Astrocyte (in vitro differentiated cells and primary cell): ENCODE measurements around the gene LZTR1. TPM values are rescaled to one million over a fixed set of nuclear protein-coding genes. Genes with fewer than 3 reads are reported as not detected.
"Not testable (repeated sequence)": the region's sequence is repeated elsewhere in the genome, so short reads cannot be mapped to it uniquely, and the experiment has no call there.

ENCODE experiments used
- DNase-seq: peaks from one replicate; pipeline ENCODE4 v3.0.0-alpha.2; 2010; ENCODE audit warnings: low read depth
- FAIRE-seq: peaks from 2 replicates; lab custom pipeline; 2011; peaks lifted over from hg19 to GRCh38; lab: Jason Lieb, UNC
- H2AFZ ChIP-seq: 2 replicates; pipeline ENCODE4 v1.6.0; 2012; ENCODE audit warnings: low read depth, low read length, inconsistent platforms
- H3K27ac ChIP-seq: 2 replicates; pipeline ENCODE4 v1.5.1; 2011; ENCODE audit warnings: low read depth, low read length, inconsistent platforms
- H3K27me3 ChIP-seq: 2 replicates; pipeline ENCODE4 v1.6.0; 2011; ENCODE audit warnings: low read length, inconsistent platforms; ENCODE audit not compliant: insufficient read depth
- H3K36me3 ChIP-seq: 2 replicates; pipeline ENCODE4 v1.5.1; 2011; ENCODE audit warnings: low read length, inconsistent platforms; ENCODE audit not compliant: insufficient read depth
- H3K4me1 ChIP-seq: 2 replicates; pipeline ENCODE4 v1.5.1; 2011; ENCODE audit warnings: low read length, inconsistent platforms; ENCODE audit not compliant: insufficient read depth
- H3K4me2 ChIP-seq: 2 replicates; pipeline ENCODE4 v1.6.0; 2012; ENCODE audit warnings: low read length, inconsistent platforms
- H3K4me3 ChIP-seq: 2 replicates; pipeline ENCODE4 v1.5.1; 2011; ENCODE audit warnings: low read depth, mild to moderate bottlenecking, low read length, inconsistent platforms; ENCODE audit not compliant: insufficient read depth
- H3K79me2 ChIP-seq: 2 replicates; pipeline ENCODE4 v1.6.0; 2012; ENCODE audit warnings: mild to moderate bottlenecking, low read length, inconsistent platforms; ENCODE audit not compliant: insufficient read depth
- H3K9ac ChIP-seq: 2 replicates; pipeline ENCODE4 v1.6.0; 2012; ENCODE audit warnings: mild to moderate bottlenecking, low read length, inconsistent platforms
- H3K9me3 ChIP-seq: 2 replicates; pipeline ENCODE4 v1.5.1; 2012; ENCODE audit warnings: low read depth, mild to moderate bottlenecking, low read length, inconsistent platforms; ENCODE audit not compliant: insufficient read depth
- H4K20me1 ChIP-seq: 2 replicates; pipeline ENCODE4 v1.6.0; 2012; ENCODE audit warnings: low read length, inconsistent platforms; ENCODE audit not compliant: insufficient read depth
- H3K27ac Mint-ChIP-seq: one replicate; pipeline ENCODE4 v1.8.0; 2021; ENCODE audit warnings: mild to moderate bottlenecking, mixed read lengths; ENCODE audit not compliant: unreplicated experiment
- H3K27me3 Mint-ChIP-seq: one replicate; pipeline ENCODE4 v1.8.0; 2021; ENCODE audit warnings: low read depth, mixed read lengths; ENCODE audit not compliant: unreplicated experiment
- H3K36me3 Mint-ChIP-seq: one replicate; pipeline ENCODE4 v1.8.0; 2021; ENCODE audit warnings: low read depth, mixed read lengths; ENCODE audit not compliant: unreplicated experiment
- H3K4me1 Mint-ChIP-seq: one replicate; pipeline ENCODE4 v1.8.0; 2021; ENCODE audit warnings: low read depth, mixed read lengths; ENCODE audit not compliant: unreplicated experiment
- H3K4me3 Mint-ChIP-seq: one replicate; pipeline ENCODE4 v1.8.0; 2021; ENCODE audit warnings: mild to moderate bottlenecking, moderate library complexity, mixed read lengths; ENCODE audit not compliant: unreplicated experiment
- H3K9me3 Mint-ChIP-seq: one replicate; pipeline ENCODE4 v1.8.0; 2021; ENCODE audit warnings: mild to moderate bottlenecking, mixed read lengths; ENCODE audit not compliant: unreplicated experiment
- CTCF ChIP-seq: IDR thresholded peaks from 2 replicates; pipeline ENCODE4 v1.5.1; 2011; ENCODE audit warnings: low read depth, mild to moderate bottlenecking, inconsistent platforms, low read length, moderate library complexity; ENCODE audit not compliant: insufficient read depth
- EZH2 ChIP-seq: IDR thresholded peaks from 2 replicates; pipeline ENCODE4 v1.6.1; 2012; ENCODE audit warnings: mild to moderate bottlenecking, low read length, inconsistent platforms; ENCODE audit not compliant: insufficient read depth
- total RNA-seq: library from RNA; stranded (reverse); gene quantifications from 2 replicates; pipeline ENCODE4 v1.2.1, GENCODE V29; 2021

Gene LZTR1
- total RNA-seq, 1 donor from 2014 or later, result 62.0 TPM

DNA sequence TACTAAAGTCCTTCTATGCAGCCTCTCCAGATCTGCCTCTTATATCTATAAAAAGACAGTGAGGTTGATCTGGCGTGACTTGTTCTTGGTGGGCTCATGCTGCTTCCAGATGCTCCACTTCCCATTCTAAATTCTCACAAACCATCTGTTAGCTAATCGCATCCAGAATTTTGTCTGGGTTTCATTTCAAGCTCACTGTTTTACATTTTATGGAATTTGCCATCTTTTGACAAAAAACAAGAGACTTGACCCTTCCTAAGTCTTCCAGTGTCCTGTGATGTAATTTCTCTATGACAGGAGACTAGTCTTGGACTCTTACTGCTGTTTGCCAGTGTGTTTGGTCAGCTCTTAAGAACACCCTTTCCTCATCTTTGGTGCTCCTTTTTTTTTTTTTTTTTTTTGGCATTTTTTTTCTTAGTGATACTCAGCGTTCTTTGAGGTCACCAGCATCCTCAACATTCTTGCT lies 41.9 kb upstream of the LZTR1 start:
- Histone ChIP-seq H3K4me2 (no peak overlapping the region), H3K4me3 (no peak overlapping the region), H3K9ac (no peak overlapping the region), H3K4me1 (peaks cover 3% of the 10 kb centered on the region), H3K79me2 (peaks cover 96% of the 10 kb centered on the region), H4K20me1 (peaks cover 91% of the 10 kb centered on the region), H3K27me3 (no peaks in the 10 kb centered on the region), H3K27ac (no peak overlapping the region), H3K9me3 (no peaks in the 10 kb centered on the region), H2AFZ (no peak overlapping the region), H3K36me3 (peaks cover 4% of the 10 kb centered on the region)
- Mint-ChIP-seq H3K27ac (no peak overlapping the region), H3K36me3 (peaks cover 7% of the 10 kb centered on the region), H3K4me3 (no peak overlapping the region), H3K27me3 (no peaks in the 10 kb centered on the region), H3K9me3 (no peaks in the 10 kb centered on the region), H3K4me1 (peaks cover 24% of the 10 kb centered on the region)
- no peak for TF ChIP-seq CTCF
- TF ChIP-seq EZH2, result no peak
- FAIRE-seq, result no peak
- no peak for DNase-seq

GRCh38 chr22:20940904-20941385 lies 41.2 kb upstream of the LZTR1 start:
- Mint-ChIP-seq H3K9me3 (no peaks in the 10 kb centered on the region), H3K27ac (no peak overlapping the region), H3K36me3 (peaks cover 7% of the 10 kb centered on the region), H3K27me3 (no peaks in the 10 kb centered on the region), H3K4me3 (no peak overlapping the region), H3K4me1 (peaks cover 27% of the 10 kb centered on the region)
- no peak for FAIRE-seq
- TF ChIP-seq CTCF (no peak), EZH2 (no peak)
- peaks cover 10% of the 10 kb centered on the region for H3K4me1 ChIP-seq
- DNase-seq, result no peak
- peaks cover 92% of the 10 kb centered on the region for H4K20me1 ChIP-seq
- no peaks in the 10 kb centered on the region for H3K9me3 ChIP-seq
- H3K9ac ChIP-seq, result no peak overlapping the region
- H2AFZ ChIP-seq, result no peak overlapping the region
- no peak overlapping the region for H3K4me3 ChIP-seq
- peaks cover 96% of the 10 kb centered on the region for H3K79me2 ChIP-seq
- H3K27ac ChIP-seq, result no peak overlapping the region
- no peak overlapping the region for H3K4me2 ChIP-seq
- no peaks in the 10 kb centered on the region for H3K27me3 ChIP-seq
- peaks cover 3% of the 10 kb centered on the region for H3K36me3 ChIP-seq

DNA sequence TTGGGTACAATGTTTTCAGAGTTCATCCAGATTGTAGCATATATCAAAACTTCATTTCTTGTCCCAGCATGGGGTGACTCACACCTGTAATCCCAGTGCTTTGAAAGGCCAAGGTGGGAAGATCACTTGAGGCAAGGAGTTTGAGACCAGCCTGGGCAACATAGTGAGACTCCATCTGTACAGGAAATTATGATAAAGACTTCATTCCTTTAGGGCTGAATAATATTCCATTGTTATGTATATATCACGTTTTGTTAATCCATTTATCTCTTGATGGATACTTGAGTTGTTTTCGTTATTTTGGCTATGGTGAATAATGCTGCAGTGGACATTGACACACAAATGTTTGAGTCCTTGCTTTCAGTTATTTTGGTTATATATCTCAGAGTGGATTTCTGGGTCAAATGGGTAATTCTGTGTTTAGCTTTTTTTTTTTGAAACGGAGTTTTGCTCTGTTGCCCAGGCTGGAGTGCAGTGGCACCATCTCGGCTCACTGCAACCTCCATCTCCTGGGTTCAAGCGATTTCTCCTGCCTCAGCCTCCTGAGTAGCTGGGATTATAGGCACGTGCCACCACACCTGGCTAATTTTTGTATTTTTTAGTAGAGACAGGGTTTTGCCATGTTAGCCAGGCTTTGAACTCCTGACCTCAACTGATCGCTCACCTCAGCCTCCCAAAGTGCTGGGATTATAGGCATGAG lies 39.7 kb upstream of the LZTR1 start:
- not testable (repeated sequence) for H3K4me3 ChIP-seq

More for the DNA sequence above, 39.7 kb upstream of the LZTR1 start:
- H3K27me3 Mint-ChIP-seq, DNase-seq, H3K36me3 Mint-ChIP-seq, H2AFZ ChIP-seq, H3K9ac ChIP-seq, H3K4me2 ChIP-seq, H3K27me3 ChIP-seq, H3K9me3 Mint-ChIP-seq, H3K9me3 ChIP-seq, H3K36me3 ChIP-seq, H3K27ac ChIP-seq, H3K4me3 Mint-ChIP-seq, FAIRE-seq, H3K27ac Mint-ChIP-seq: not testable (repeated sequence)
- peaks cover 29% of the 10 kb centered on the region for H3K4me1 Mint-ChIP-seq
- Histone ChIP-seq H3K4me1 (peaks cover 15% of the 10 kb centered on the region), H4K20me1 (peaks cover 93% of the 10 kb centered on the region), H3K79me2 (peaks cover 97% of the 10 kb centered on the region)
